Esophagus muscularis mucosa (tissue), 4 donors: ENCODE results near the gene RNU6-9. TPM values are rescaled to one million over a fixed set of nuclear protein-coding genes. Genes with fewer than 3 reads are reported as not detected.

Experiments used
- DNase-seq: peaks from one replicate; pipeline ENCODE4 v3.0.0-alpha.2; 2017; ENCODE audit errors: extremely low spot score
- H3K27ac ChIP-seq, 4 donors: fragments of 200-600 bp; sonication (generic); replicated peaks in 1 of 4; 1 replicate in 3 of 4; 2 replicates in 1 of 4; pipeline ENCODE4 v1.5.1; 2016 to 2019; ENCODE audit warnings: mild to moderate bottlenecking in 1 of 4
- H3K27me3 ChIP-seq, 4 donors: fragments of 200-600 bp; sonication (generic); one replicate each; pipeline versions ENCODE4 v1.5.1 to v1.6.0; 2016 to 2019
- H3K36me3 ChIP-seq, 4 donors: fragments of 200-600 bp; sonication (generic); one replicate each; pipeline ENCODE4 v1.5.1; 2016 to 2019
- H3K4me1 ChIP-seq, 4 donors: fragments of 200-600 bp; sonication (generic); one replicate each; pipeline ENCODE4 v1.5.1; 2016 to 2019
- H3K4me3 ChIP-seq, 4 donors: fragments of 200-600 bp; sonication (generic); 1 replicate in 2 of 4; 2 replicates in 2 of 4; pipeline ENCODE4 v1.5.1; 2016 to 2019; ENCODE audit warnings: mild to moderate bottlenecking in 4 of 4, moderate library complexity in 1 of 4
- H3K9me3 ChIP-seq, 4 donors: fragments of 200-600 bp; sonication (generic); 1 replicate in 3 of 4; 2 replicates in 1 of 4; pipeline ENCODE4 v1.5.1; 2016 to 2019
- EP300 ChIP-seq: sonication (generic); formaldehyde crosslinking; IDR thresholded peaks from one replicate; pipeline ENCODE4 v1.6.1; 2017; ENCODE audit warnings: antibody characterized with exemption
- POLR2A ChIP-seq: fragments of 450-650 bp; IDR thresholded peaks from one replicate; pipeline ENCODE4 v1.6.1; 2017; ENCODE audit warnings: antibody characterized with exemption, moderate library complexity, mild to moderate bottlenecking, low read depth
- POLR2AphosphoS5 ChIP-seq, 2 donors: sonication (generic); formaldehyde crosslinking; IDR thresholded peaks; one replicate each; pipeline ENCODE4 v1.6.1; 2017; ENCODE audit warnings: antibody characterized with exemption in 2 of 2
- WGBS: methylation state at CpG from one replicate; pipeline ENCODE4 v1.1.5; 2018; 5-methylcytosine and 5-hydroxymethylcytosine counted together
- intact Hi-C: fragments of 100-400 bp; cut with DNase I; formaldehyde crosslinking; loops from one replicate; pipeline ENCODE4 v1.15.1; 2023
- total RNA-seq, 4 donors: library from RNA; depleted of rRNA; stranded (reverse); fragments of >200 nt; gene quantifications; one replicate each; pipeline versions ENCODE4 v1.1.0 to v1.2.1, GENCODE V29; 2016
- TF ChIP-seq, protein P1 (sequence below), 3 experiments: fragments of 200-600 bp in 2 of 3; fragments of 450-650 bp in 1 of 3; sonication (generic) in 2 of 3; IDR thresholded peaks; one replicate each; pipeline ENCODE4 v1.5.1; 2017 to 2019; ENCODE audit warnings: antibody characterized with exemption in 3 of 3, mild to moderate bottlenecking in 2 of 3, moderate library complexity in 1 of 3

Gene RNU6-9
- total RNA-seq, 4 donors from 2014 or later, result not detected

DNA sequence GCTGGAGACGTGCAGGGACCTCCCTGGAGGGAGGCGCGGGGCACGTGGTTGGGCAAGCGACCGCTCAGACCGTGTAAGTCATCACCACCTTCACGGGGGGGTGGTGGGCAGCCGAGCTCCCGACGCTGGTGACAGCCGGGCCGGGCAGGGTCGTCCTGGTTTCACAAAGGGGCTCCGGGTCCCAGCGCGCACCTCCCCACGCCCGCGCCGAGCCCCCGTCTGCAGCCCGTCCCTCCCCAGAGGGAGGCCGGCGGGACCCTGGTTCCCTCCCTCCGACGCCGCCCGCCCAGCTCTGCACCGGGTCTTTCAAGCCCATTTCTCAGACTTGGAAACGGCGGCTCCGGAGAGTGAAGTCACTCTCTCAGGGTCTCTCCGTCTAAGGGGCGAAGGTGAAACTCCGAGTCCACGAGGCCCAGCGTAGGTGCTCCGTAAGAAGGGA is 31.8 kb downstream of the RNU6-9 start:
- peaks cover 27 to 63% (median 47%) of the 10 kb centered on the region in 4 donors for H3K4me1 ChIP-seq
- intact Hi-C loops, result no loop called here
- peaks cover 0 to 15% (median 14%) of the 10 kb centered on the region in 4 donors for H3K27me3 ChIP-seq
- peaks cover 0 to 12% (median 5%) of the 10 kb centered on the region in 4 donors for H3K36me3 ChIP-seq
- TF ChIP-seq POLR2AphosphoS5 (IDR thresholded peaks at IDR 0.05) (peak in 1 of 2 donors; percentile 14), EP300 (no peak), POLR2A (no peak)
- TF ChIP-seq, protein P1, sequence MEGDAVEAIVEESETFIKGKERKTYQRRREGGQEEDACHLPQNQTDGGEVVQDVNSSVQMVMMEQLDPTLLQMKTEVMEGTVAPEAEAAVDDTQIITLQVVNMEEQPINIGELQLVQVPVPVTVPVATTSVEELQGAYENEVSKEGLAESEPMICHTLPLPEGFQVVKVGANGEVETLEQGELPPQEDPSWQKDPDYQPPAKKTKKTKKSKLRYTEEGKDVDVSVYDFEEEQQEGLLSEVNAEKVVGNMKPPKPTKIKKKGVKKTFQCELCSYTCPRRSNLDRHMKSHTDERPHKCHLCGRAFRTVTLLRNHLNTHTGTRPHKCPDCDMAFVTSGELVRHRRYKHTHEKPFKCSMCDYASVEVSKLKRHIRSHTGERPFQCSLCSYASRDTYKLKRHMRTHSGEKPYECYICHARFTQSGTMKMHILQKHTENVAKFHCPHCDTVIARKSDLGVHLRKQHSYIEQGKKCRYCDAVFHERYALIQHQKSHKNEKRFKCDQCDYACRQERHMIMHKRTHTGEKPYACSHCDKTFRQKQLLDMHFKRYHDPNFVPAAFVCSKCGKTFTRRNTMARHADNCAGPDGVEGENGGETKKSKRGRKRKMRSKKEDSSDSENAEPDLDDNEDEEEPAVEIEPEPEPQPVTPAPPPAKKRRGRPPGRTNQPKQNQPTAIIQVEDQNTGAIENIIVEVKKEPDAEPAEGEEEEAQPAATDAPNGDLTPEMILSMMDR (IDR thresholded peaks at IDR 0.05), result no peak
- H3K4me3 ChIP-seq, result peak overlapping the region; percentile 82 to 98 (median 88)
- DNase-seq, result no peak
- WGBS, result under 1% methylated on average over 33 of the region's 39 CpGs
- H3K9me3 ChIP-seq, result no peaks in the 10 kb centered on the region
- peak overlapping the region; percentile 80 to 88 (median 84) for H3K27ac ChIP-seq

DNA sequence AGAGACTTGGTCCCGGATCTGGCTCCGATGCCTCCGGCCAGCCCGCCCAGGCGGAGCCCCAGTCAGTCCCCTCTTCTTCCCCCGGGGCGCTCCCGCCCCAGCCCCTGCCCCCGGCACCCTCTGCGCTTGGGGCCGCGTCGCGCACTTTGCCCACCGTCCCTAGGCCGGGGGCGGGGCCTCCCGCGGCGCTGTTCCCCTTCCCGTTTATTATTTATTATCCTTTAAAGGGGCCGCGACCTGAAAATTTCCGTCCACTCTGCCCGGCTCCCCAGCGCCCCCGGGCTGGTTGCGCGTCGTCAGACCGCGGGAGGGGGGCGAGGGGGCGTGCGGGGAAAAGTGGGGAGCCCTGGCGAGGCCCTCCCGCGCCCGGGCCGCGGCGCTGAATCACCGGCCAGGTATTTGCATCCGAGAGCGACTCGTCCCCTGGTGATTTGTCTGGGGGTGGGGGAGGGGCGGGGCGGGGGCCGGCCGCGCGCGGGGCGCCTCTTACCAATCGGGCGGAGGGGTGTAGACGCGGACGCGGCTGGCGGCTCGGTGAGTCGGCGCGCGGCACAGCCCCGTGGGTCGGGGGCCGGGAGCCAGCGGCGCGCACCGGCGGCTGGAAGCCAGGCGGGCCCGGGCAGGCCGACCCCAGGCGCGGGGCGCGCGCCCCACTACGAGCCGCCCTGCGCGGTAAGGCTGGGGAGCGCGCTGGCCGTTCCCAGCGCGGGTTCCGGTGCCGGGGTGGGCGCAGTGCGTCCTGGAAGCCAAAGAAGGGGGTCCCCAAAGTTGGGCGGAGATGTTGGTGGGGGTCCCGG is 32.4 kb downstream of the RNU6-9 start, which contains the start of gene ARID3A:
Gene ARID3A, plus strand, starts transcription at position 510 of the 797 bp plus-strand sequence. CDS start 3,494 bp downstream, outside the sequence.
- H3K27ac ChIP-seq, result peak within 1 kb of the TSS; percentile 80 to 88 (median 84)
- peak; percentile 97 for DNase-seq
- 0% methylated on average over 4 of the region's 97 CpGs for WGBS
- peak within 1 kb of the TSS; percentile 82 to 98 (median 88) for H3K4me3 ChIP-seq
- H3K4me1 ChIP-seq, result peaks cover 21 to 57% (median 40%) of the 10 kb centered on the region in 4 donors
- H3K27me3 ChIP-seq, result peaks cover 0 to 9% (median 7%) of the 10 kb centered on the region in 4 donors
- TF ChIP-seq POLR2AphosphoS5 (IDR thresholded peaks at IDR 0.05) (peak; percentile 20 to 40), POLR2A (no peak), EP300 (no peak)
- intact Hi-C loops, result no loop called here
- H3K9me3 ChIP-seq, result no peaks in the 10 kb centered on the region
- H3K36me3 ChIP-seq, result peaks cover 0 to 14% (median 6%) of the 10 kb centered on the region in 4 donors

DNA sequence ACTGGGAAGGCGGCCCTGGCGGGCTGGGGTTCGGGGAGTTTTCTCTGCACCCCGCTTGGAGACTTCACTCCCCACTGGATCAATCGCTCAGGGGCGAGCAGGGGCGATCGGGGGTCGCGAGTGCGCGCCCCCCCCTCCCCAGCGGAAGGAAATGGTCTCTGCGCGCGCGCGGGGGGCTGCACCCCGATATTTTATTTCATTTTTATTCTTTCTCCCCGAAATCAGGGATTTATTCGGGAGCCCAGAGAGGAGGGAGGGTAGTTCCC is 33.0 kb downstream of the RNU6-9 start:
- intact Hi-C loops, result no loop called here
- no peak for DNase-seq
- Histone ChIP-seq H3K4me3 (peak overlapping the region; percentile 82 to 98 (median 88)), H3K9me3 (no peaks in the 10 kb centered on the region), H3K36me3 (peaks cover 0 to 18% (median 7%) of the 10 kb centered on the region in 4 donors), H3K4me1 (peaks cover 19 to 51% (median 39%) of the 10 kb centered on the region in 4 donors), H3K27ac (peak overlapping the region; percentile 80 to 88 (median 84)), H3K27me3 (peaks cover 0 to 3% (median 3%) of the 10 kb centered on the region in 4 donors)
- TF ChIP-seq POLR2AphosphoS5 (IDR thresholded peaks at IDR 0.05), result no peak
- TF ChIP-seq EP300, result no peak
- TF ChIP-seq, protein P1 (IDR thresholded peaks at IDR 0.05), result no peak
- TF ChIP-seq POLR2A, result no peak
- WGBS, result 0% methylated on average over 19 of the region's 21 CpGs

DNA sequence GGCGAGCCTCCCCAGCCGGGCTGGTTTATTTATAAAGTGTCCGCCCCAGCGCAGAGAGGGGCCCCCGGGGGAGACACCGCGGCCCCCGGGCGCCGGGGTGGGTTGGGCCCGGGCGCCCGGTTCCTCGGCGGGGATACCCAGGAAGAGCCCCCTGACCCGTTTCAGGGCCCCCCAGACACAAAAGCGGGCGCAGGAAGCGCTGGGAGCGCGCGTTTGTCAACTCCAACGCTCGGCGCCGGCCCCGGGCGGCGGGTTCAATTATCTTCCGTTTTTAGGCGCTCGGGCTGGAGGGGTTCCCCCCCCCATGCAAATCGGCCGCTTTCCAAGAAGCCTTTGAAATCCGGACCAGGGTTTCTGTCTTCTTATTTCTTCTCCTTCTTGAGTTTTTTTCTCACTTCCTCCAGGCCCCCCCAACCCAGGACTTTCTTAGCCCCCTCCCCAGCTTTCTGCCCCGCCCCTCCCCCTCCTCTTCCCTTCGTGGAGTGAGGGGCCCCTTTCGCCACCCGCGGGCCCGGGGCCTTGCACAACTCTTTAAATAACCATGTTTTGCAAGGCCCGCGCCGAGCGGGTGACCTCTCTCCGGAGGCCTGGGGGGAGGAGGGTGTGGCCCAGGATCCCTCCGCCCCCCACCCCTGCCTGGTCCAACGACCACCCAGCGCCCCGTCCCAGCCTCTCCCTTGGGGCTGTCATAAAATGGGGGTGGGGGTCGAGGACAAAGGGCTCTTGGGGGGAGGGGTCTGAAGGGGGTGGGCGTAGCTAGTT is 33.5 kb downstream of the RNU6-9 start:
- Histone ChIP-seq H3K36me3 (peaks cover 0 to 18% (median 7%) of the 10 kb centered on the region in 4 donors), H3K4me1 (peaks cover 17 to 47% (median 37%) of the 10 kb centered on the region in 4 donors), H3K27ac (peak overlapping the region; percentile 80 to 88 (median 84)), H3K27me3 (no peaks in the 10 kb centered on the region), H3K4me3 (peak overlapping the region; percentile 82 to 98 (median 88)), H3K9me3 (no peaks in the 10 kb centered on the region)
- intact Hi-C loops, result no loop called here
- TF ChIP-seq EP300 (no peak), POLR2A (no peak), POLR2AphosphoS5 (IDR thresholded peaks at IDR 0.05) (peak in 1 of 2 donors; percentile 10)
- TF ChIP-seq, protein P1 (IDR thresholded peaks at IDR 0.05), result no peak
- WGBS, result under 1% methylated on average over 29 of the region's 52 CpGs
- no peak for DNase-seq
